Osteoblast (primary cell): ENCODE data around the gene TXNRD3. TPM values are rescaled to one million over a fixed set of nuclear protein-coding genes. Genes with fewer than 3 reads are reported as not detected.

Experiments
- DNase-seq: peaks from one replicate; pipeline ENCODE4 v3.0.0; 2011; ENCODE audit warnings: low spot score, mixed read lengths; ENCODE audit not compliant: insufficient read length; ENCODE audit errors: missing footprints
- H2AFZ ChIP-seq: 2 replicates; pipeline ENCODE4 v1.6.0; 2011; ENCODE audit warnings: mild to moderate bottlenecking, low read length
- H3K27ac ChIP-seq: 2 replicates; pipeline ENCODE4 v1.5.1; 2011; ENCODE audit warnings: mild to moderate bottlenecking, low read depth, low read length, moderate library complexity
- H3K27me3 ChIP-seq: 2 replicates; pipeline ENCODE4 v1.6.0; 2012; ENCODE audit warnings: mild to moderate bottlenecking, control low read depth, inconsistent platforms, low read length, moderate library complexity; ENCODE audit not compliant: insufficient read depth
- H3K36me3 ChIP-seq: 2 replicates; pipeline ENCODE4 v1.5.1; 2011; ENCODE audit warnings: mild to moderate bottlenecking, low read length, control low read depth, moderate library complexity; ENCODE audit not compliant: insufficient read depth
- H3K4me1 ChIP-seq: 2 replicates; pipeline ENCODE4 v1.5.1; 2011; ENCODE audit warnings: mild to moderate bottlenecking, low read length, control low read depth, moderate library complexity; ENCODE audit not compliant: insufficient read depth
- H3K4me2 ChIP-seq: 2 replicates; pipeline ENCODE4 v1.6.0; 2011; ENCODE audit warnings: mild to moderate bottlenecking, low read length; ENCODE audit not compliant: insufficient read depth
- H3K4me3 ChIP-seq: fragments of 200-600 bp; sonication (generic); 3 replicates; pipeline ENCODE4 v1.5.1; 2012; ENCODE audit warnings: mild to moderate bottlenecking, low read length, inconsistent platforms; ENCODE audit not compliant: insufficient read depth
- H3K79me2 ChIP-seq: 2 replicates; pipeline ENCODE4 v1.6.0; 2012; ENCODE audit warnings: mild to moderate bottlenecking, low read length, control low read depth, inconsistent platforms; ENCODE audit not compliant: insufficient read depth
- H3K9me3 ChIP-seq: 2 replicates; pipeline ENCODE4 v1.5.1; 2011; ENCODE audit warnings: low read depth, low read length, control low read depth
- H4K20me1 ChIP-seq: 2 replicates; pipeline ENCODE4 v1.6.0; 2012; ENCODE audit warnings: mild to moderate bottlenecking, low read length, control low read depth; ENCODE audit not compliant: insufficient read depth
- total RNA-seq: library from RNA; depleted of rRNA; stranded (reverse); fragments of >200 nt; gene quantifications from 2 replicates; pipeline ENCODE4 v1.2.3, GENCODE V29; 2012
- TF ChIP-seq, protein P1 (sequence below): IDR thresholded peaks from 2 replicates; pipeline ENCODE4 v1.5.1; 2011; ENCODE audit warnings: mild to moderate bottlenecking, low read depth, low read length, moderate library complexity; ENCODE audit errors: extremely low read depth

The TXNRD3 gene
- total RNA-seq, 1 donor: 18.1 TPM

DNA sequence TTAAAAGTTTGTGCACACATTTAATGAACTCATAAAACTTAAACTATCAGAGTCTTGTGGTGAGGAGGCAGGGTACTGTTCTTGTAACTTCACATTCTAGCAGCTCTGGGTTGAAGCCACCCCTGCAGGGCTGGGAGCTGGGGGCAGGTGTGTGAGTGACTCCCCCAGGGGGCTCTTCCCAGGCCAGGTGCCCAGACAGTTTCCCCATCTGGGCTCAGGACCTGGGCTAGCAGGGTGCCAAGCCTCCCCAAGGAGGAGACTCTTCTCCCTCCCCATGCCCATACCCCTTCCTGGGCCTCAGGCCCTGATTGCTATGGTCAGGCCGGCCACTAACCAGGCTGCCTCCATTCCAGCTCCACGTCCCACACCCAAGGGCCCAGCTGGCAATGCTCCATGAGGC, 27.1 kb upstream of the TXNRD3 start:
- Histone ChIP-seq H3K4me2 (no peak overlapping the region), H3K79me2 (no peaks in the 10 kb centered on the region), H3K27me3 (peaks cover 43% of the 10 kb centered on the region), H3K9me3 (no peaks in the 10 kb centered on the region), H3K4me1 (peaks cover 31% of the 10 kb centered on the region), H4K20me1 (no peaks in the 10 kb centered on the region), H3K36me3 (no peaks in the 10 kb centered on the region), H2AFZ (no peak overlapping the region), H3K27ac (no peak overlapping the region), H3K4me3 (no peak overlapping the region)
- peak; percentile 58 for DNase-seq
- TF ChIP-seq, protein P1, sequence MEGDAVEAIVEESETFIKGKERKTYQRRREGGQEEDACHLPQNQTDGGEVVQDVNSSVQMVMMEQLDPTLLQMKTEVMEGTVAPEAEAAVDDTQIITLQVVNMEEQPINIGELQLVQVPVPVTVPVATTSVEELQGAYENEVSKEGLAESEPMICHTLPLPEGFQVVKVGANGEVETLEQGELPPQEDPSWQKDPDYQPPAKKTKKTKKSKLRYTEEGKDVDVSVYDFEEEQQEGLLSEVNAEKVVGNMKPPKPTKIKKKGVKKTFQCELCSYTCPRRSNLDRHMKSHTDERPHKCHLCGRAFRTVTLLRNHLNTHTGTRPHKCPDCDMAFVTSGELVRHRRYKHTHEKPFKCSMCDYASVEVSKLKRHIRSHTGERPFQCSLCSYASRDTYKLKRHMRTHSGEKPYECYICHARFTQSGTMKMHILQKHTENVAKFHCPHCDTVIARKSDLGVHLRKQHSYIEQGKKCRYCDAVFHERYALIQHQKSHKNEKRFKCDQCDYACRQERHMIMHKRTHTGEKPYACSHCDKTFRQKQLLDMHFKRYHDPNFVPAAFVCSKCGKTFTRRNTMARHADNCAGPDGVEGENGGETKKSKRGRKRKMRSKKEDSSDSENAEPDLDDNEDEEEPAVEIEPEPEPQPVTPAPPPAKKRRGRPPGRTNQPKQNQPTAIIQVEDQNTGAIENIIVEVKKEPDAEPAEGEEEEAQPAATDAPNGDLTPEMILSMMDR: no peak

DNA sequence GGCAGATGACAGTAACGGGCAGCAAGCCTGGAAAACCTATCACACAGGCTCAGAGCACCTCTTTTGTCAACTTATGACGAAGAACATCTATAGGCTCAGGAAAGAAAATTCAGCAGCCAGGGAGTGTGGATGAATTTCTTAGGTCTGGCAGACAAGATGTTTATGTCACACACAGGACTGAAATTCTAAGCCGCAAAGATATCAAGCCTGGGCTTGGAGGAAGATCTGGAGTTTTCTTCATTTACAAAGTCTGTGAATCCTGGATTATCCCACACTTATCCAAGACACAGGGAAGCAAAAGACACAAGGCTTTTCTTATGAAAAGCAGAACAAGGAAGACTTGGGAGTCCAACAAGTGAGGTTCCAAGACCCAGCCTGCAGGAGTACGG, 25.7 kb upstream of the TXNRD3 start:
- peaks cover 29% of the 10 kb centered on the region for H3K4me1 ChIP-seq

DNA sequence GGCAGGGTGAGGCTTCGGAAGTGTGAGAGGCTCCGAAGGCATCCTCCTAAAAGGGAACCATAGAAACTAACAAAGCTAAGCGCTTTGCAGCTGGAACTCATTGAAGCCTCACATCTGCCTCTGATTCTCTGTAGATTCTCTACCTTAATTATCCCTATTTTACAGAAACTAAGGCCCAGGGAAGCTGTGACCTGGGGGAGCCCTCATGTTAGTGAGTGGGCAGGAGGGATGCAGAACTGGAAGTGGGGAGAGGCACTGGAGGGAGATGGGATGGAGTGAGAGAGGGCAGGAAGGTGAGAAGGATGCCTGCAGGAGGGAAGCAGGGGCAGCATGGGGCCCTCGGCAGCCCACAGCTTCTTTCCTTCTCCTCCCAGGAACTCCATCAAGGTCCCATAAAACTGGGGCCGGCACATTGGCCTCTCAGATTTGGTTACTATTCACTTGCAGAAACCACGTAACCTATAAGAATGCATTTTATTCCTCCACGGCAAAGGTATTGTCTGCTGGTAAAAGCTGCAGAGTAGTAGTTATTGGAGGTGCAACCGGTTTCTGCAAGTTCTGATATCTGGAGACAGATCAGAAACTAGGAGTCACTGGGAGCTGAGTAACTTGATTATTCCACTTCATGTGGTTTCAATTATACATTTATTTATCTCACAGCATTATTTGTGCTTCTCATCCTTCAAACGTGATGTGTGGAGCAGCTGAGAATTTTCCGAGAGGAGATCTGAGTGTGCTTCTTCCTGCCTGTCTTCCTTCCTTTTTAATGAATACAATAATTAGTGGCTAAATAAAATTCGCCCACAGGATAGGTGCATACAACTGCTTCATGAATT, 25.1 kb upstream of the TXNRD3 start:
- no peaks in the 10 kb centered on the region for H4K20me1 ChIP-seq
- no peaks in the 10 kb centered on the region for H3K79me2 ChIP-seq
- no peaks in the 10 kb centered on the region for H3K36me3 ChIP-seq
- peak overlapping the region; percentile 80 for H2AFZ ChIP-seq
- H3K4me3 ChIP-seq: no peak overlapping the region
- no peak for DNase-seq
- H3K4me2 ChIP-seq: peak overlapping the region; percentile 77
- H3K9me3 ChIP-seq: no peaks in the 10 kb centered on the region
- TF ChIP-seq, protein P1: no peak
- peaks cover 23% of the 10 kb centered on the region for H3K4me1 ChIP-seq
- peaks cover 50% of the 10 kb centered on the region for H3K27me3 ChIP-seq
- H3K27ac ChIP-seq: no peak overlapping the region

More for the DNA sequence above, 25.7 kb upstream of the TXNRD3 start:
- no peak for DNase-seq
- H3K4me2 ChIP-seq: no peak overlapping the region
- TF ChIP-seq, protein P1: no peak
- H3K79me2 ChIP-seq: no peaks in the 10 kb centered on the region
- H3K9me3 ChIP-seq: no peaks in the 10 kb centered on the region
- H3K4me3 ChIP-seq: no peak overlapping the region
- no peaks in the 10 kb centered on the region for H4K20me1 ChIP-seq
- no peaks in the 10 kb centered on the region for H3K36me3 ChIP-seq
- no peak overlapping the region for H2AFZ ChIP-seq
- no peak overlapping the region for H3K27ac ChIP-seq
- peaks cover 50% of the 10 kb centered on the region for H3K27me3 ChIP-seq

DNA sequence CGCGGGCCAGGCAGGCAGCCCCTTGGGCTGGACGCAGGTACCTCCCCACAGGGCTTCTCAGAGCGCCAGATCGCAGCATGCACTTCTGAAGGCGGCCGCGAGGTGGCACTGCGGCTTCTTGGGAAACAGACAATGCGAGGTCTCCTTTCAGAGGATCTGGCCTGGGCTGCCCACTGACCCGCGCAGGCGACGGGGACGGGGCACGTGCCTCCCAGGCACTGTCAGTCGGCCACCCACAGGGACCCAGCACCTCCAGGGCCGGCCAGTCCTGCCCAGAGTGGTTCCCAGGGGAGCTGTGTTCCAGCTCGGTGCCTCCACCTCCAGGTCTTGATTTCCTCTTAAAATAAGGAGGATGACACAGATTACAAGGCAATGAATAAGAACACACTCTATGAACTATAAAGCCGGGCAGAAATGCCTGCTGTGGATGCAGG, 24.4 kb upstream of the TXNRD3 start:
- TF ChIP-seq, protein P1: peak; percentile 87
- H3K4me3 ChIP-seq: peak overlapping the region; percentile 60
- H2AFZ ChIP-seq: peak overlapping the region; percentile 80

More for the DNA sequence above, 24.4 kb upstream of the TXNRD3 start:
- Histone ChIP-seq H4K20me1 (no peaks in the 10 kb centered on the region), H3K4me1 (peaks cover 16% of the 10 kb centered on the region), H3K4me2 (peak overlapping the region; percentile 77), H3K79me2 (no peaks in the 10 kb centered on the region), H3K36me3 (no peaks in the 10 kb centered on the region), H3K27ac (no peak overlapping the region), H3K9me3 (no peaks in the 10 kb centered on the region), H3K27me3 (peaks cover 50% of the 10 kb centered on the region)
- DNase-seq: peak; percentile 95
